GM18858 (cell line): ENCODE measurements around the gene OR12D2.
"Not testable (repeated sequence)": the region's sequence is repeated elsewhere in the genome, so short reads cannot be mapped to it uniquely, and the experiment has no call there.

Source experiments
- ATAC-seq: cut with Tn5 transposase; IDR thresholded peaks from one replicate; pipeline ENCODE4 v1.9.1; 2021; ENCODE audit not compliant: unreplicated experiment

OR12D2 gene, protein sequence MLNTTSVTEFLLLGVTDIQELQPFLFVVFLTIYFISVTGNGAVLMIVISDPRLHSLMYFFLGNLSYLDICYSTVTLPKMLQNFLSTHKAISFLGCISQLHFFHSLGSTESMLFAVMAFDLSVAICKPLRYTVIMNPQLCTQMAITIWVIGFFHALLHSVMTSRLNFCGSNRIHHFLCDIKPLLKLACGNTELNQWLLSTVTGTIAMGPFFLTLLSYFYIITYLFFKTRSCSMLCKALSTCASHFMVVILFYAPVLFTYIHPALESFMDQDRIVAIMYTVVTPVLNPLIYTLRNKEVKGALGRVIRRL

GRCh38 chr6:29395331-29395730, at the start of gene OR12D2:
Gene OR12D2 (plus strand): TSS chr6:29395631. CDS start chr6:29396700, 1,069 bp downstream.
- ATAC-seq: no peak

GRCh38 chr6:29349348-29349747, 46.1 kb upstream of the OR12D2 start:
- ATAC-seq: not testable (repeated sequence)

- ATAC-seq: no peak
Measured at GRCh38 chr6:29354980-29355379, 40.5 kb upstream of the OR12D2 start.

DNA sequence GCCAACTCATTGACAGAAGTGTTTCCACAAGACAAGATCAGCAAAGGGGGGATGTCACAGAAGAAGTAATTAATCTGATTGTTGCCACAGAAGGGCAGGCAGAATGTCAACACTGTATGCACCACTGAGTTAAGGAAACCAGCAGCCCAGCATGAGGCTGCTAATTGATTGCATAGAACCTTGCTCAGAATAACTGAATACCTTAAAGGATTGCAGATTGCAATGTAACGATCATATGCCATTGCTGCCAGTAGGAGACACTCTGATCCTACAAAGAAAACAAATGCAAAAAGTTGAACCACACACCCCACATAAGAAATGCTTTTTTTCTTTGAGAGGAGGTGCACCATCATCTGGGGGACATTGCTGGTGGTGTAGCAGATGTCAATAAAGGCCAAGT, 39.8 kb upstream of the OR12D2 start:
- ATAC-seq: no peak

DNA sequence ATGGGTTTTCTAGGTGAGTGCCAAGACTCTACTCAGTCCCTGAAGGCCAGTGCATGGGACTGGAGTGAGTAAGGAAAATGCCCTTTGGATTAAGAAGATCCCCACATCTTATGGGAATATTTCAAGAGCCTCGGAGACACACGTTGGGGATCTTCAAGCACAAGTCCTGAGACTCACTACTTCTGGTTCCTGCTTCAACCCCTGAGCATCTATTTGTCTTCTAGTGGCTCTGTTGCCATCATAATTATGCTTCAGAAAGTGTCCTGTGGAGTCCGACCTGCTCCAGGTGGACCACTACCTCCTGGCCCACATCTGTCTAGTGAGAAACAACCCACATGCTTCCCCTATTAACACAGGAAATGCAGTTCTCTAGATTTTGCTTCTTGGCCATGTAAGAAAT, 26.7 kb upstream of the OR12D2 start, which contains the start of gene OR5V1:
OR5V1 (minus strand) TSS at position 101 of the 400 bp plus-strand sequence. CDS start 12,670 bp downstream, outside the sequence.
- no peak for ATAC-seq

- no peak for ATAC-seq
Measured at GRCh38 chr6:29375191-29375590, 20.2 kb upstream of the OR12D2 start, which contains the start of gene OR12D3. Gene OR12D3 (minus strand): TSS chr6:29375291. CDS start chr6:29375287, 4 bp downstream.

DNA sequence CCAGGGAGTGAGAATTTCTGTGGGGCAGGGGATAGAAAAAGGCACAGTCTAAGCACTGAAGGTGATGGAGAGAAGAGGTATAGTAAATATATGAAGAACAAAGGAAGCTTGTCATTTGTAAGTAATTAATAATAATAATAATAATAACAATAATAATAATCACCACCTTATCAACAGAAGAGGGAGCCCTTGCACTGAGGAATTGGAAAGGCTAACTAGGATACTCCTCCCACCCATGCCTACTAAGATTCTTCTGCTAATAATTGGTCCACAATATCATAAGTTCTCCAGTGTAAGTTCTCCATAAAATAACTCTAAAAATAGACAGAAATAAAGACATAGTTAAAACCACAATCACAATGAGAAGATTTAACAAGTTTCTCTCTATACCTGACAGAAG, 19.4 kb upstream of the OR12D2 start:
- ATAC-seq: no peak

DNA sequence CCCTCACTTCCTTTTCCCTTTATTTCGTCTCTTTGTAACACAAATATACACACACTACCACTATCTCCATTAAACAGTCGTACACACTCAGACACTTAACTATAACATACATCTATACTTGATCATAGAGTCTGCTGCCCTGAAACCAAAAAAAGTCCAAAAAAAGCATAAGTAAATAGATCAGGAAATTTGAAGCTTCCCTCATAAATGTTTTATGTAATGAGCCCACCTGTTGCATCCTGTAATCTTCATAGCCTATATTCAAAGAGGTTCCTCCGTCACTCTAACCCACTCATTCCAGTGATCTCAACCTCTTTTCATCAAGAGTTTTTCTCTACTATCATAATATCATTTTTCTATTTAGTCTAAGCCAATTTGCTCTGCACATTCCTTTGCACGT, 6.9 kb upstream of the OR12D2 start:
- ATAC-seq: no peak

GRCh38 chr6:29399525-29399924, 4.1 kb downstream of the OR12D2 start:
- ATAC-seq: no peak

DNA sequence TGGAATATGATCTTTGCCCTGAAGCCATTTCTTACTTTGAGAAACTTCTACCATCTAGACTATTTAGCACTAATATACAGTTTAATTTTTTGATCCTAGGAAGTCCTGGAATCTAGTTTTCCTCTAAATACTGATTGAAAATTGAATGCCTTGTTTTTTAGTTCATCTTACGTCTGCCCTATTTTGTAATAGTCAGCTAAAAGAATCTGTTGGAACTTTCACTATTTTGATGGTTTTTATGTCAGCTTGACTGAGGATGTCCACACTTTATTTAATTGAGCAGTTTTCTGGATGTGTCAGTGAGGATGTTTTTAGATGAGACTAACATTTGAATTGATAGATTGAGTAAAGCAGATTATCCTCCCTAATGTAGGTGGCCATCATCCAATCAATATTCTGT, 8.4 kb downstream of the OR12D2 start:
- no peak for ATAC-seq

DNA sequence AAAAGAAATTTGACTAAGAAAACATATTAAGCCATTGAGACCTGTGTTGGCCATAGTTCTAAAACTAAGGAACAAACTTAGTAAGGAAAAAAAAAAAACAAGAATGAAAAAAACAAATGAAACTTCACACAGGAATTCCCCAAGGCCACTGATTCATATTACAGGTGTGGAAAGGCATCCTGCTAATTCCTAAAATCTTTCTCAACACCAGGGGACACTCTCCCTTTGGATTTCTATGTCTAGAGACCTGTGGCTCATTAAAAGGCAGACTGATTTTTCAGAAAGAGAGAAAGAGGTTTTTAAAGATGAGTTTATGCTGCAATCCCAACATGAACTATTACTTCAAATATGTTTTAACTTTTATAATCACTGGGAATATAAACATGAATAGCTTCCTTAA, 19.2 kb downstream of the OR12D2 start, which contains the start of gene OR12D1:
OR12D1 (plus strand) TSS at position 341 of the 400 bp plus-strand sequence.
- no peak for ATAC-seq

GRCh38 chr6:29419516-29419915, 24.1 kb downstream of the OR12D2 start:
- no peak for ATAC-seq

GRCh38 chr6:29424168-29424567, 28.7 kb downstream of the OR12D2 start:
- ATAC-seq: no peak

- ATAC-seq: no peak
Measured at GRCh38 chr6:29424575-29424974, 29.1 kb downstream of the OR12D2 start.

DNA sequence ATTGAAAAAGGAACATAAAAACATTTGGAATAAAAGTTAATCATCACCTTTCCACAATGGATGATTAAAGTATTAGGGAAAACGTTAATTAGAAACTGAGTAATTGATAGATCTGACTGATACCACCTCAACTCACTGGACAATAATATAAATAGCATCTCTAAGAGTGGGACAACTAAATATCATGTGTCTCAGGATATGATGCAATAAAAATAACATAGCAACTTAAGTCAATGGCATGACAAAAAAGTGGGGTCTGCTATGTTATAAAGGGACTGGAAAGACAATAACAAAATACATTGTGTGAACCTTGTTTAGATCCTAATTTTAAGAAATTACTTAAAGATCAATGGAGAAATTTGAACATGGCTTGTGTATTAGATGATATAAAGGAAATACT, 29.6 kb downstream of the OR12D2 start:
- no peak for ATAC-seq

DNA sequence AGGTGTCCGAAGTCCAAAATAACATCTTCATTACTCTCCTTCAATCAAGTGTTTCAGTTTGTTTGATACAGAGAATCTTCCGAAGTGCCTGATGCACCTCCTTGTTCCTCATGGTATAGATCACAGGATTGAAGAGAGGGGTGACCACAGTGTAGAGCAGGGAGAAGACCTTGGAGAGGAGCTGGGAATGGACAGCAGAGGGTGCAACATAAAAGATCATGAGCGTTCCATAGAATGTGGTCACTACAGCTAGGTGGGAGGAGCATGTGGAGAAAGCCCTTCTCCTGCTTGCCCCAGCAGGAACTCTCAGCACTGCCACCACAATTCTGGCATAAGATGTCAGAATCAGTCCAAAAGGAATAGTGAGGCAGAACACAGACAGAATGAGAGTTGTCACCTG, 31.2 kb downstream of the OR12D2 start:
- no peak for ATAC-seq

DNA sequence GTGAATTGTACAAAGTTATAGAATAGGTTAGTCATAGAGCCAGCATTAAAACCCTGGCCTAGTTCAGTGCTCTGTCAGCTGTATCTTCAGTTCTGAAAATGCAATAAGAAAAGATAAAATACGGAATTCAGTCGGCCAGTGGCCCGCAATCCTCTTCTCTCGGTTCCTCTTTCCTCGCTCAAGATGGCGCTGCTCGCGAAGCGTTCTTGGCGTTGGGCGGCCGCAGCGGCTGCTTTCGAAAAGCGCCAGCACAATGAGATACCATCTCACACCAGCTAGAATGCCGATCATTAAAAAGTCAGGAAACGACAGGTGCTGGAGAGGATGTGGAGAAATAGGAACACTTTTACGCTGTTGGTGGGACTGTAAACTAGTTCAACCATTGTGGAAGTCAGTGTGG, 41.3 kb downstream of the OR12D2 start:
- ATAC-seq: not testable (repeated sequence)

DNA sequence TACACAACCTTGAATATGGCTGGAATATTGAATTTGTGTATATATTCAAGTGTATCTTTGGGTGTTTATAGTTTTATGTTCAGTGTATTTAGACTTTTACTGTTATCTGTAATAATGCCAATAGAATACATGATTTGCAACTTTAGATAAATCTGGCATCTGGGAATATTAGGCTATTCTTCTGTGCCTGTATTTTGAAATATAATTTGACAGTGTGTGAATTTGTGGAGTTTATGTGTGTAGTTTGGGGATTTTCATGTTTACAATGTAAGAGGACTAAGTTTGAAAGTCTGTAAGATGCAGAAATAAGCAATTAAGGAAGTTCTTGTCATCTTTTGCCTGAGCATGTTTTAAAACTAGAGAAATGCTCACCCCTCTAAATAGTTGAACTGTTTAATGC, 43.6 kb downstream of the OR12D2 start, which contains the start of gene OR10C1:
OR10C1 (plus strand) TSS at position 301 of the 400 bp plus-strand sequence. CDS start 710 bp downstream, outside the sequence.
- ATAC-seq: no peak

DNA sequence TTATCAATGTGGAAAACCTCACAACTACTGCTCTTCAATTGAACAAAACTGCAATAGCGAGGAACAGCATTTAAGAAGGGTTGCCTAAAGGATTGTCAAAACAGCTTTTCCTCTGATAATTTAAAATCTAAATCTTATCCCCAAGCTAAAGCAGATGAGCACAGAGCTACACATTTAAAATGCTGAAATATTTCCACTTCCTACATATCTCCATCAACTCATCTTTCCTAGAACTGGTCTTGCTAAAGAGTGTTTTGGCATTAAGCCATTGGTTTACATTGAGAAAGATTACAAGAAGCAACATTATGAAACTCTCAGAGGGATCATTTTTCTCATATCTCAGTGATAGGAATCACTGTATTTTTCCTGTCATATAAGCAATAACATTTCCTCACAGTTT, 47.3 kb downstream of the OR12D2 start:
- no peak for ATAC-seq

GRCh38 chr6:29444031-29444430, 48.6 kb downstream of the OR12D2 start:
- not testable (repeated sequence) for ATAC-seq
